A549 (cell line): ENCODE results near the gene CAMKK2.

Source experiments
- BHLHE40 ChIP-seq: IDR thresholded peaks from 2 replicates; pipeline ENCODE4 v1.6.1; 2012; ENCODE audit warnings: low read depth, low read length, inconsistent platforms
- EP300 ChIP-seq, 2 experiments: fragments of >200 bp; sonication (Bioruptor Twin); formaldehyde crosslinking; IDR thresholded peaks; 2 replicates in 1 of 2; 3 replicates in 1 of 2; pipeline ENCODE4 v1.6.1; 2016 to 2017
- JUNB ChIP-seq: fragments of >200 bp; sonication (Bioruptor Twin); formaldehyde crosslinking; IDR thresholded peaks from 2 replicates; pipeline ENCODE4 v1.6.1; 2016
- RFX5 ChIP-seq: fragments of 450-650 bp; IDR thresholded peaks from 2 replicates; pipeline ENCODE4 v1.7.1; 2014; ENCODE audit warnings: antibody characterized with exemption, mild to moderate bottlenecking, moderate library complexity
- ZFP36 ChIP-seq: fragments of 450-650 bp; IDR thresholded peaks from 2 replicates; pipeline ENCODE4 v1.6.1; 2014; ENCODE audit warnings: borderline replicate concordance; ENCODE audit not compliant: partially characterized antibody
- ZNF302 ChIP-seq: fragments of 250-450 bp; sonication (Bioruptor Pico); IDR thresholded peaks from 2 replicates; pipeline ENCODE4 v1.9.0; 2021; ENCODE audit warnings: inconsistent platforms, mild to moderate bottlenecking, moderate library complexity
- TF ChIP-seq, protein P1 (sequence below): fragments of >200 bp; sonication (Bioruptor Twin); formaldehyde crosslinking; IDR thresholded peaks from 3 replicates; pipeline ENCODE4 v1.5.1; 2016
- TF ChIP-seq, protein P2 (sequence below): fragments of 200-600 bp; sonication (generic); IDR thresholded peaks from 2 replicates; pipeline ENCODE4 v1.6.1; 2016; ENCODE audit warnings: antibody characterized with exemption, mild to moderate bottlenecking, moderate library complexity
- TF ChIP-seq, protein P3 (sequence below): fragments of 150-350 bp; IDR thresholded peaks from 2 replicates; pipeline ENCODE4 v1.6.1; 2014; ENCODE audit warnings: low read depth, mild to moderate bottlenecking, low read length

DNA sequence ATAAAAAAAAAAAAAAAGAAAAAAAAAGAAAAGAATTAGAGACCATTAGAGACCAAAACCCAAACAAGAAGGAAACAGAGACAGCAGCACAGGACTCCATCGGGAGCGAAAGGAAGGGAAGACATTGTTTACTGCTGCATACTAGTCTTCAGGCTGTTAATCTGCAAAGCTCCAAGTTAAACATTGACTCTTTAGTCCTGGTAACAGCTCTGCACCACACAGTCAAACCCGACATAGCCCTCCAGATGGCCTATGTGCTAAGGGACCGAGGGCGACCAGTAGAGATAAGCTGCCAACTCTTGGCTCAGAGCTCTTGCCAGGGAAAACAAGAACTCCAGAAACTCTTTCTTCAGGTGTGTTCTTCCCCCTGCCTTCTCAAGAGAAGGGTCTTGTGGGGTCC, 78.7 kb downstream of the CAMKK2 start:
- TF ChIP-seq JUNB (no peak), ZNF302 (CRISPR knock-in tag) (no peak), RFX5 (no peak), EP300 (IDR thresholded peaks at IDR 0.05) (no peak), ZFP36 (no peak), BHLHE40 (no peak)
- TF ChIP-seq, protein P1, sequence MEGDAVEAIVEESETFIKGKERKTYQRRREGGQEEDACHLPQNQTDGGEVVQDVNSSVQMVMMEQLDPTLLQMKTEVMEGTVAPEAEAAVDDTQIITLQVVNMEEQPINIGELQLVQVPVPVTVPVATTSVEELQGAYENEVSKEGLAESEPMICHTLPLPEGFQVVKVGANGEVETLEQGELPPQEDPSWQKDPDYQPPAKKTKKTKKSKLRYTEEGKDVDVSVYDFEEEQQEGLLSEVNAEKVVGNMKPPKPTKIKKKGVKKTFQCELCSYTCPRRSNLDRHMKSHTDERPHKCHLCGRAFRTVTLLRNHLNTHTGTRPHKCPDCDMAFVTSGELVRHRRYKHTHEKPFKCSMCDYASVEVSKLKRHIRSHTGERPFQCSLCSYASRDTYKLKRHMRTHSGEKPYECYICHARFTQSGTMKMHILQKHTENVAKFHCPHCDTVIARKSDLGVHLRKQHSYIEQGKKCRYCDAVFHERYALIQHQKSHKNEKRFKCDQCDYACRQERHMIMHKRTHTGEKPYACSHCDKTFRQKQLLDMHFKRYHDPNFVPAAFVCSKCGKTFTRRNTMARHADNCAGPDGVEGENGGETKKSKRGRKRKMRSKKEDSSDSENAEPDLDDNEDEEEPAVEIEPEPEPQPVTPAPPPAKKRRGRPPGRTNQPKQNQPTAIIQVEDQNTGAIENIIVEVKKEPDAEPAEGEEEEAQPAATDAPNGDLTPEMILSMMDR: no peak
- TF ChIP-seq, protein P2, sequence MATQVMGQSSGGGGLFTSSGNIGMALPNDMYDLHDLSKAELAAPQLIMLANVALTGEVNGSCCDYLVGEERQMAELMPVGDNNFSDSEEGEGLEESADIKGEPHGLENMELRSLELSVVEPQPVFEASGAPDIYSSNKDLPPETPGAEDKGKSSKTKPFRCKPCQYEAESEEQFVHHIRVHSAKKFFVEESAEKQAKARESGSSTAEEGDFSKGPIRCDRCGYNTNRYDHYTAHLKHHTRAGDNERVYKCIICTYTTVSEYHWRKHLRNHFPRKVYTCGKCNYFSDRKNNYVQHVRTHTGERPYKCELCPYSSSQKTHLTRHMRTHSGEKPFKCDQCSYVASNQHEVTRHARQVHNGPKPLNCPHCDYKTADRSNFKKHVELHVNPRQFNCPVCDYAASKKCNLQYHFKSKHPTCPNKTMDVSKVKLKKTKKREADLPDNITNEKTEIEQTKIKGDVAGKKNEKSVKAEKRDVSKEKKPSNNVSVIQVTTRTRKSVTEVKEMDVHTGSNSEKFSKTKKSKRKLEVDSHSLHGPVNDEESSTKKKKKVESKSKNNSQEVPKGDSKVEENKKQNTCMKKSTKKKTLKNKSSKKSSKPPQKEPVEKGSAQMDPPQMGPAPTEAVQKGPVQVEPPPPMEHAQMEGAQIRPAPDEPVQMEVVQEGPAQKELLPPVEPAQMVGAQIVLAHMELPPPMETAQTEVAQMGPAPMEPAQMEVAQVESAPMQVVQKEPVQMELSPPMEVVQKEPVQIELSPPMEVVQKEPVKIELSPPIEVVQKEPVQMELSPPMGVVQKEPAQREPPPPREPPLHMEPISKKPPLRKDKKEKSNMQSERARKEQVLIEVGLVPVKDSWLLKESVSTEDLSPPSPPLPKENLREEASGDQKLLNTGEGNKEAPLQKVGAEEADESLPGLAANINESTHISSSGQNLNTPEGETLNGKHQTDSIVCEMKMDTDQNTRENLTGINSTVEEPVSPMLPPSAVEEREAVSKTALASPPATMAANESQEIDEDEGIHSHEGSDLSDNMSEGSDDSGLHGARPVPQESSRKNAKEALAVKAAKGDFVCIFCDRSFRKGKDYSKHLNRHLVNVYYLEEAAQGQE: no peak
- TF ChIP-seq, protein P3, sequence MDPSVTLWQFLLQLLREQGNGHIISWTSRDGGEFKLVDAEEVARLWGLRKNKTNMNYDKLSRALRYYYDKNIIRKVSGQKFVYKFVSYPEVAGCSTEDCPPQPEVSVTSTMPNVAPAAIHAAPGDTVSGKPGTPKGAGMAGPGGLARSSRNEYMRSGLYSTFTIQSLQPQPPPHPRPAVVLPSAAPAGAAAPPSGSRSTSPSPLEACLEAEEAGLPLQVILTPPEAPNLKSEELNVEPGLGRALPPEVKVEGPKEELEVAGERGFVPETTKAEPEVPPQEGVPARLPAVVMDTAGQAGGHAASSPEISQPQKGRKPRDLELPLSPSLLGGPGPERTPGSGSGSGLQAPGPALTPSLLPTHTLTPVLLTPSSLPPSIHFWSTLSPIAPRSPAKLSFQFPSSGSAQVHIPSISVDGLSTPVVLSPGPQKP: no peak
